T-helper 1 cell treated with Interleukin-12 subunit alpha and Interleukin-12 subunit beta and Interleukin-4 antibody, amounts not matched to agents 30 ng/mL and 1 ng/mL, for 36 hours (primary cell): ENCODE measurements around the gene FSTL5. TPM values are rescaled to one million over a fixed set of nuclear protein-coding genes. Genes with fewer than 3 reads are reported as not detected.

ENCODE experiments used
- intact Hi-C: fragments of 100-400 bp; cut with micrococcal nuclease; formaldehyde crosslinking; loops from one replicate; pipeline ENCODE4 v1.15.1; 2024
- total RNA-seq: library from RNA; stranded (reverse); gene quantifications from 2 replicates; pipeline ENCODE4 v1.2.3, GENCODE V29; 2022

FSTL5 gene
- total RNA-seq, 1 donor from 2014 or later: not detected

DNA sequence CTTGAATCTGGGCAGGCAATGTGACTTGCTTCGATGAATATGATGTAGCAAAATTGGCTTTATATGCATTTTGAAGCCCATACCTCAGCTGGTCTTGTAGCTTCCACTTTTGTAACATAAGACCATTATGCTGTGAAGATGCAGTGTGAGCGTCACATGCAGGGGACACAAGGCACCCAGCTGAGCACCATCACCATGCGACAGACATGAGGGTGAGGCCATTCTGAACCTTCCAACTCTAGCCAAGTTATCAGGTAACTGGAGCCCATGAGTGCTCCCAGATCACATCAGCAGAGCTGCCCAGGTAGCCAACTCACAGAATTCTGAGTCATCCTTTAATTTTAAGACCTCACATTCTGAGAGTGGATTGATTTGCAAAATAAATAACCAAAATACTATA, 705.9 kb downstream of the FSTL5 start:
- intact Hi-C loops: no loop called here

- intact Hi-C loops: no loop called here
Observed at GRCh38 chr4:161457311-161457710, 706.5 kb downstream of the FSTL5 start.

- intact Hi-C loops: no loop called here
Observed at GRCh38 chr4:161454860-161455259, 708.9 kb downstream of the FSTL5 start.

GRCh38 chr4:161448550-161449180, 715.1 kb downstream of the FSTL5 start:
- intact Hi-C loops: no loop called here

DNA sequence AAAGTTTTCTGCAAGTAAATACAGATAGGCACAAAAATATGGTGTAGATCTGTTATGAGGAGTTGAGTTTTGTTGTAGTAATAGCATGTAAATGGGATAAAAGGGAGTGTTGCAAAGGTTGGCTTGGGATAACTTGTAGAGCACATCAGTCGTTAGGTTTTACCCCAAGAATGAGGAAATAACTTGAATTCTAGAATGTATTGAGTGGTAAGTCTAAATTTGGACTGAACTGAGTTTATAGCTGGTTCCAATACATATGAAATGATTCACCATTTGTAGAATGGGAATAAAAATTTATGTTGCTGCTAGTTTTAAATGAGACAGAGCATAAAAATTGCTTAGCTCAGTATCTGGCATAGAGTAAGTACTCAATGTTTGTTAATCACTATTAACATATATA, 719.2 kb downstream of the FSTL5 start:
- intact Hi-C loops: no loop called here

GRCh38 chr4:161442921-161443320, 720.9 kb downstream of the FSTL5 start:
- intact Hi-C loops: no loop called here

- intact Hi-C loops: no loop called here
Observed at GRCh38 chr4:161438096-161438495, 725.7 kb downstream of the FSTL5 start.

DNA sequence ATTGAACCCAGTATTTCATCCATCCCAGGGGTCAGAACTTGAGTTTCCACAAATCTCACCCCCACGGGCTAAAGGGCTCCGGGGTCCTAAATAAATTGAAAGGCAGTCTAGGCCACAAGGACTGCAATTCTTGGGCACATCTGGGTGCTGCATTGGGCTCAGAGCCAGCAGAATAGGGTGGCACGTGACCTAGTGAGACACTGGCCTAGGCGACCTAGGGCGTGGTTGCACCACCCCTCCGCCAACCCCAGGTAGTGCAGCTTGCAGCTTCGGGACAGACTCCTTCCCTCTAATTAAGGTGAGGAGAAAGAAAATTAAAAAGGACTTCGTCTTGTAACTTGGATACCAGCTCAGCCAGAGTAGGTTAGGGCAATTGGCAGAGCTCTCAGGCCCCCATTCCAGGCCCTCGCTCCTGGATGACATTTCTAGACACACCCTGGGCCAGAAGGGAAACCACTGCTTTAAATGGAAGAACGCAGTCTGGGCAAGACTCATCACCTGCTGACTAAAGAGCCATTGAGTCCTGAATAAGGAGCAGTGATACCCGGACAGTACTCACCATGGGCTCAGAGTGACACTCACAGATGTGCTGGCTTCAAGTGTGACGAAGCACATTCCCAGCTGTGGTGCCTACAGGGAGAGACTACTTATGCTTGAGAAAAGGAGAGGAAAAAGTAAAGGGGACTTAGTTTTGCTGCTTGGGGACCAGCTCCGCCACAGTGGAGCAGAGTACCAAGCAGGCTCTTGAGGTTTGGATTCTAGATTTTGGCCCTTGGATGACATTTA, 735.4 kb downstream of the FSTL5 start:
- intact Hi-C loops: no loop called here

DNA sequence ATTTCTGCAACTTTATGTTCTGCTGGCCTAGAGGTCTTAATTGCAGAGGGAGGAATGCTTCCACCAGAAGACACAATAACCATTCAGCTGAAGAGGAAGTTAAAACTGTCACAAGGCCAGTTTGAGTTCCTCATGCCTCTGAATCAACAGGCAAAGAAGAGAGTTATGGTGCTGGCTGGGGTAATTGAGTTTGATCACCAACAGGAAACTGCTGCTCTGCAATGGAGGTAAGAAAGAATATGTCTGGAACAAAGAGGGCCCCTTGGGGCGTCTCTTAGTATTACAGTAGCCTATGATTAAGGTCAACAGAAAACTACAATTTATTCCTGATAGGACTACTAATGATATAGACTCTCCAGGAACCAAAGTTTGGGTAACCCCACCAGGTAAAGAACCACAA, 744.0 kb downstream of the FSTL5 start:
- intact Hi-C loops: no loop called here

- intact Hi-C loops: no loop called here
Observed at GRCh38 chr4:161411901-161412300, 751.9 kb downstream of the FSTL5 start.

- intact Hi-C loops: no loop called here
Observed at GRCh38 chr4:161404346-161405110, 759.3 kb downstream of the FSTL5 start.

DNA sequence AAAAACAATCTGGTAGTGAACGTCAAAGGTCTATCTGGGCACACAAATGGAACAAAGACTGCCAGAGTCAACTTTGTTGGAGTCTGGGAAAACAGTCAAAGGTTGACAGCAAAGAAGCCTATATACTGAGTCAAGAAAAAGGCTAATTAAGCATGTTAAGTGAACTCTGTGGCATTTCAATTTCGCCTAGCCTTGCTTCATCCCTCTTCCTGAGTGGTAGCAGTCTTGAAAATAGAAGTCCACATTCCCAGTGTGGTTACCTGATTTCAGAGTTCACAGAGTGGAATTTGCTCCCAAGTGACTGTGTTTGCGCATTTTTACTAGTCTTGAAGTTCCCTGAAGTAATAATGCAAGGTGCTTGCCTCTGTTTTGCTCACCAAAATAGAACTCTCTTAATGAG, 760.0 kb downstream of the FSTL5 start:
- intact Hi-C loops: no loop called here

DNA sequence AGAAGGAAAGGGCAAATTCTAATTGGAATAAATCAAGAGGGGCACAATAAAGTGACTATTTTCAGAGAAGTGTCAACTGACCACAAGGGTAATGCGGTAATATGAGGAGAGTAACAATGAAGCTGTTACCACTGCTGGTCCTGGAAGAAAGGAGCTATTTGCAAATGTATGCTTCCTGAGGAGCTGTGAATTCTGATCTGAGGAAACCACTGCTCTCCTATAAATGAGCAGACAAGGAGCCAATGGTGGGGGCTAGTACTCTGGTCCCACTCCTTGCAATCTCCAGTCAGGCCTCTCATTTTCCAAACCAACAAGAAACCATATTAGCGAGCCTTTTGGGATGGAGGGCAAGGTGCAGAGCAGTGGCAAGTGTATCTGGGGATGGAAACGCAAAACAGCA, 770.2 kb downstream of the FSTL5 start:
- intact Hi-C loops: no loop called here

DNA sequence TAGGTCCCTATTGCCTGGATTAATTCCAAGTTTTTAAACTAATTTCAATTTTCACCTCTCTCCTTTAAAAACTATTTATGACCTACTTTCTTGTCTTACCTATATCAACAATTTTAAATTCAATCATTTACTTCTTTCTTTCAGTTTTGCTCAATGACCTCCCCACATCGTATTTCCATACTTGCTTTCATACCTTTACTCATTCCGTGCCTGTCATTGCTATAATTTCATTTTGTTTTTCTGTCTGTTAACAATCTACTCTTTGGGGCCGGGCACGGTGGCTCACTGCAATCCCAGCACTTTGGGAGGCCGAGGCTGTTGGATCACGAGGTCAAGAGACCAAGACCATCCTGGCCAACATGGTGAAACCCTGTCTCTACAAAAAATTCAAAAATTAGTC, 781.1 kb downstream of the FSTL5 start:
- intact Hi-C loops: no loop called here

DNA sequence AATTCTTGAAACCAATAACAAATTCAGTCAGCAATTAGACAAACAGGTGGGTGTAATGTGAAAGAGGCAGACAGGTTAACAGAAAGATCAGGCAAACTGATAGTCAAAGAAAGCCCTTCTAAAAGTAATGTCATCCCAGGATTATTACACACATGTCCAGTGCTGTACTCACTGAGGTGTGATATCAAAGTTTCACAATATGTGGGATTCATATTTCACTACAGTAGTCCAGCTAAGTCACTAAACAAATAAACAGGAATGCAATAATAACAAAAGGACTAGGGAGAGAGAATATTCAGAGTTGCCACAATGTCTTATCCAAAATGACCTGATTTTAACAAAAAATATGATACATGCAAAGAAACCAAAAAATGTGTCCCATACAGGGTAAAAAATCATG, 787.5 kb downstream of the FSTL5 start:
- intact Hi-C loops: no loop called here

DNA sequence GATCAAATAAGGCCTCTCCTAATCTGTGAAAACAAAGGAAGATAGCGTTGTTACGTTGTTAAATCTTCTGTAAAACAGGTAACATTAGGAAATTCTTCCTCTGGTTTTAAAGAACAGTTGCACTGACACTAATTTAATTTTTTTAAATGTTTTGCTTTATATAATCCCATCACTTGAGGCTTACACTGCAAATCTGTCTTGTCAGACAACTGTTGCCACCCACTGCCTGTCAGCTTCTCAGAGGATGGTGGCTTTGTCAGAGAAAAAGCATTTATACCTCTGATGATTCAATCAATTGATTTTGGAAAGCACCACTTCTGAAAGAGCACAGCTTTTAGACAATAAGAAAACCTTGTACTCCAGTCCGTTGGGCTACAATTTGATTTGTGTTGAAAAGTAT, 799.1 kb downstream of the FSTL5 start:
- intact Hi-C loops: no loop called here

DNA sequence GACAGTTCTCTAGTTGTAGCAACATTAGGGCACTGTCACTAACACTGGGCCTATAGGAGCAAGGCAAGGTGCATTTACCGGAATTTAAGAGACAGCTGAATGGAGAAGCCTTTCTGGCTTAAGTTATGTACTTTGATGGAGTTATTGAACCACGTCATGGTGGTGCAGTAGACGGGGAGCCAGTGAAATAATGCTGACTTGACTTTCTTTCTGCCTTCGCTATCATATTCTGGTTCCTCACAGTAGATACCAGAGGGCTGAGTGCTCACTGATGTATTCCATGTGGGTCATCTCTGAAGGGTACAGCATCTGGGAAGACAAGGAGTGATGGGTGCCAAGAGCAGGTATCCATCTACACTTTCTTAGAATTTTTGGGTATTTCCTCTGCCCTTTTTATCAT, 802.8 kb downstream of the FSTL5 start:
- intact Hi-C loops: no loop called here

DNA sequence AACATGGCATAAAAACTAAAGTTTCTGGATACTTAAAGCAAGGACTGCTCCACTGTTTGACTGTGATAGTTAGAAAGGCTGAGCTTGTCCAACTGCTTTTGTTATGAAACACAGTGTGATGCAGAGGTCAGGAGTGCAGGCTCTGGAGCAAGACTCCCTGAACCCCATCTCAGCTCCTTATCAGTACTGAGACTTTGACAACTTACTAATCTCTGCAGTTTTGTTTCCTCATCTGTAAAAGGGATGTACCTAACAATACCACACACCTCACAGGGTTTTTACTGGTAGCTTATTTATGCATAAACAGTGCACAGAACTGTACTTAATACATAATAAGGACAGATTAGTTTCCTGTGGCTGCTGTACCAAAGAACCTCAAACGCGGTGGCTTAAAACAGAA, 804.3 kb downstream of the FSTL5 start:
- intact Hi-C loops: no loop called here

GRCh38 chr4:161356351-161356750, 807.4 kb downstream of the FSTL5 start:
- intact Hi-C loops: no loop called here

- intact Hi-C loops: no loop called here
Observed at GRCh38 chr4:161350946-161351345, 812.9 kb downstream of the FSTL5 start.

- intact Hi-C loops: no loop called here
Observed at GRCh38 chr4:161345741-161346140, 818.1 kb downstream of the FSTL5 start.

DNA sequence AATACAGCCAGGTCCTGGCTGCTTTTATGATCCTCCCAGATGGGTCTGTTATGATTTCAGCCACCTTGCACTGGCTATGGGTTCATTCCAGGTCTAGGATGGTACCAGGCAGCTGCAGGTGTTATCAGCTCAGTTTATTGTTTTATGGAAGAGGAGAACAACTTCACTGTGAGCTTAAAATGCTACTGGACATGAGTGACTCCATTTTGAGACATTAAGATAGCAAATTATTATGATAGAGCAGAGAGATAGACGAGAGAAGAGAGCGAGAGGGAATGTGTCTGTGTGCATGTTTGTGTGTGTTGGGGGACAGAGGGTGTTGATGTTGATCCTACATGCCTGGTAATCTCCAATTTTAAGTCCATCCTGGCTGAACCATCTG, 820.2 kb downstream of the FSTL5 start:
- intact Hi-C loops: no loop called here
